Thoracic aorta (tissue), 2 donors: Measurements from ENCODE around the gene CNTN4. TPM values are rescaled to one million over a fixed set of nuclear protein-coding genes. Genes with fewer than 3 reads are reported as not detected.

Source experiments
- ATAC-seq: fragments of 150-250 bp; one replicate; pipeline ENCODE4 v1.8.0; 2017; ENCODE audit warnings: low read depth; ENCODE audit not compliant: insufficient number of reproducible peaks, low FRiP score
- DNase-seq: peaks from one replicate; pipeline ENCODE4 v3.0.0-alpha.2; 2020; ENCODE audit warnings: low spot score
- H3K27ac ChIP-seq, 2 donors: fragments of 200-600 bp; sonication (generic); 1 replicate in 1 of 2; 2 replicates in 1 of 2; pipeline ENCODE4 v1.5.1; 2016; ENCODE audit warnings: mild to moderate bottlenecking in 2 of 2, moderate library complexity in 2 of 2
- H3K27me3 ChIP-seq: fragments of 200-600 bp; sonication (generic); replicated peaks from 2 replicates; pipeline ENCODE4 v1.6.0; 2016; ENCODE audit warnings: mild to moderate bottlenecking; ENCODE audit not compliant: insufficient read depth
- H3K36me3 ChIP-seq: fragments of 200-600 bp; sonication (generic); one replicate; pipeline ENCODE4 v1.5.1; 2016
- H3K4me1 ChIP-seq, 2 donors: fragments of 200-600 bp; sonication (generic); 1 replicate in 1 of 2; 2 replicates in 1 of 2; pipeline versions ENCODE4 v1.5.1 to v1.6.0; 2016; ENCODE audit warnings: low read depth in 2 of 2, mild to moderate bottlenecking in 1 of 2; ENCODE audit not compliant: control insufficient read depth in 1 of 2
- H3K4me3 ChIP-seq: fragments of 200-600 bp; sonication (generic); 2 replicates; pipeline ENCODE4 v1.5.1; 2016; ENCODE audit warnings: mild to moderate bottlenecking
- H3K9me3 ChIP-seq: fragments of 200-600 bp; sonication (generic); 2 replicates; pipeline ENCODE4 v1.5.1; 2016
- total RNA-seq, 2 donors: library from RNA; depleted of rRNA; stranded (reverse); fragments of >200 nt; gene quantifications; one replicate each; pipeline versions ENCODE4 v1.1.0 to v1.2.3, GENCODE V29; 2016
- TF ChIP-seq, protein P1 (sequence below): fragments of 200-600 bp; sonication (generic); IDR thresholded peaks from one replicate; pipeline ENCODE4 v1.5.1; 2019; ENCODE audit warnings: antibody characterized with exemption

The CNTN4 gene
- total RNA-seq, 2 donors from 2014 or later, result 103 to 116 TPM

DNA sequence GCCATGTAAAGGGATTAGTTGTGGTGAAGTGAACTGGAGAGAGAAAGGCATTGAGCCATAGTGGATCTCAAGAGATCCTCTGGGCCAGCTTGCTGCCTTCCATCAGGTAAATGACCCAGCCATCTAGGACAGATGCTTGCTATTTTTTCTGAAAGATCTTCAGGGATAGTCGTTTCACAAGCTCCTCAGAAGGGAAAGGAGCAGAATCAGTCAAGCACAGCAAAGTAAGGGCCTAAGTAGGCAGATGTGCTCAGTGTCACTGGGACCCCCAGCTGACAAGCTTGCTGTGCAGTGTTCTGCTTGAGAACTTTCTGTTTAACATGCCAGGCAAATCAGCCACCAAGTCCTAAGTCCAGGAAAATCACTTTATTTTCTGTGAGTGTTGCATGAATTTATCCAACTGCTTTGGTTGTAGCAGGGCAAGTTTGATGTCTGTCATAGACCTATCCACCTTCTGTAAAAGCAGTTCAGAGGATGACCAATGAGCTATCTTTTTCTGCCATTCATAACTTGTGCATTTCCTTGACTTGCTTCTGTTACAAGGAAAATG is 691.7 kb downstream of the CNTN4 start:
- Histone ChIP-seq H3K9me3 (no peaks in the 10 kb centered on the region), H3K4me1 (no peaks in the 10 kb centered on the region), H3K27me3 (no peaks in the 10 kb centered on the region), H3K27ac (no peak overlapping the region), H3K36me3 (no peaks in the 10 kb centered on the region), H3K4me3 (no peak overlapping the region)
- ATAC-seq (no peak), DNase-seq (no peak)
- TF ChIP-seq, protein P1, sequence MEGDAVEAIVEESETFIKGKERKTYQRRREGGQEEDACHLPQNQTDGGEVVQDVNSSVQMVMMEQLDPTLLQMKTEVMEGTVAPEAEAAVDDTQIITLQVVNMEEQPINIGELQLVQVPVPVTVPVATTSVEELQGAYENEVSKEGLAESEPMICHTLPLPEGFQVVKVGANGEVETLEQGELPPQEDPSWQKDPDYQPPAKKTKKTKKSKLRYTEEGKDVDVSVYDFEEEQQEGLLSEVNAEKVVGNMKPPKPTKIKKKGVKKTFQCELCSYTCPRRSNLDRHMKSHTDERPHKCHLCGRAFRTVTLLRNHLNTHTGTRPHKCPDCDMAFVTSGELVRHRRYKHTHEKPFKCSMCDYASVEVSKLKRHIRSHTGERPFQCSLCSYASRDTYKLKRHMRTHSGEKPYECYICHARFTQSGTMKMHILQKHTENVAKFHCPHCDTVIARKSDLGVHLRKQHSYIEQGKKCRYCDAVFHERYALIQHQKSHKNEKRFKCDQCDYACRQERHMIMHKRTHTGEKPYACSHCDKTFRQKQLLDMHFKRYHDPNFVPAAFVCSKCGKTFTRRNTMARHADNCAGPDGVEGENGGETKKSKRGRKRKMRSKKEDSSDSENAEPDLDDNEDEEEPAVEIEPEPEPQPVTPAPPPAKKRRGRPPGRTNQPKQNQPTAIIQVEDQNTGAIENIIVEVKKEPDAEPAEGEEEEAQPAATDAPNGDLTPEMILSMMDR, result no peak

DNA sequence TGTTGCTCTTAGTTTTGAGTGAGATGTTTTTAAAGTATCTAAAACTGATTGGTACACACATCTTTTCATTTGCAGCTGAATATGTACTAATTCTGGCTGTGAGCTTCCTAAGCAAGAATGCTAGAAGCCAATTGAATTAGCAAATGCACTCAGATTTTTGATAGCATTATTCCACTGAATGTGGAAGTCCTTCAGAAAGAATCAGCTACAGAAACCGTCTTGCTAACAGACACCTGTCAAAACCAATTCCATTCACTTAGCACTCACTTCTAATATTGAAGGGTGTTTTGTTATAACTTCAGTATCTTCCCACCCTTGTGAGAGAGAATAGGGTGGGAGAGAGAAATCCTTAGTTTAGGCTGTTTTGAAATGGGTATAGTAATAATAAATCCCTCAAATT is 693.8 kb downstream of the CNTN4 start:
- ATAC-seq (no peak), DNase-seq (no peak)
- no peak overlapping the region for H3K27ac ChIP-seq
- H3K4me1 ChIP-seq, result peaks cover 0 to 5% of the 10 kb centered on the region in 2 donors
- H3K36me3 ChIP-seq, result no peaks in the 10 kb centered on the region
- no peak overlapping the region for H3K4me3 ChIP-seq
- TF ChIP-seq, protein P1, result no peak
- no peaks in the 10 kb centered on the region for H3K9me3 ChIP-seq
- no peaks in the 10 kb centered on the region for H3K27me3 ChIP-seq

DNA sequence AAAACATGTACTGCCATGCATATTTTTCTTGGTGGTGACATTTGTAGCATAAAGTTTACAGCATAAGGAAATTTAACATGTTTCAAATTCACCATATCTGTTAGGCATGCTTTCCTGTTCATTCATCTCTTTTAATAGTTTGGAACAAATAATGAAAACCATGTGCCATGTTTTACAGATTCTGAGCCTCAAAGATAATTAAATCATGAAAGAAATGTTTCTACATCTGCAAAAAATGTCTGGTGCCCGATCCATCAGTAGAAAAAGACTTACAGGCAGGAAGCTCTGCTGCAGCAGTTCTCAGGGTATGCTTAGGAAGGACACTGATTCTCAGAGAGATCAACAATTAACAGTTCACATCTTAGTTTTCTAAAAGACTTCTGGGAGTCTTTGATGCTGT is 695.3 kb downstream of the CNTN4 start:
- TF ChIP-seq, protein P1, result no peak
- no peak for DNase-seq

DNA sequence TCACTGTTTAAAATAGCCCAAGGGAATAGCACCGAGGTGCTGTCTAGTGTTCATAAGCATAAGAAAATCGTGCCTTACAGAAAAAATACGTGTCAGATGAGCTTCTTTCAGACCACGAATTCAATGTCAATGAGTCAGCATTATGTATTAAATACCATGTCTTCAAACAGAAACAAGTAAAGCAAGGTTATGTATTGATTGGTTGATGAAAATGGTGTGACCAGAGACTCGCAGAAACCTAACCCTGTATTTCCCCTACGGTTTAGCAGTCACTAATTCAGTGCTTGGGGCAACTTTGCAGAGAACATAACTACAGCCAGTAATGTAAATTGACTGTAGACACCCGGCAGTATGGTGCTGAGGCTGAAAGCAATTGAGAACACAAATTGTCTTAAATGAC is 703.8 kb downstream of the CNTN4 start:
- Histone ChIP-seq H3K27ac (no peak overlapping the region), H3K36me3 (no peaks in the 10 kb centered on the region), H3K4me3 (no peak overlapping the region), H3K27me3 (no peaks in the 10 kb centered on the region), H3K9me3 (no peaks in the 10 kb centered on the region), H3K4me1 (peaks cover 0 to 8% of the 10 kb centered on the region in 2 donors)
- ATAC-seq (no peak), DNase-seq (no peak)
- TF ChIP-seq, protein P1, result no peak

More for the DNA sequence above, 695.3 kb downstream of the CNTN4 start:
- peaks cover 0 to 5% of the 10 kb centered on the region in 2 donors for H3K4me1 ChIP-seq
- H3K27ac ChIP-seq, result no peak overlapping the region
- ATAC-seq, result no peak
- no peaks in the 10 kb centered on the region for H3K9me3 ChIP-seq
- no peaks in the 10 kb centered on the region for H3K27me3 ChIP-seq
- H3K36me3 ChIP-seq, result no peaks in the 10 kb centered on the region
- no peak overlapping the region for H3K4me3 ChIP-seq

DNA sequence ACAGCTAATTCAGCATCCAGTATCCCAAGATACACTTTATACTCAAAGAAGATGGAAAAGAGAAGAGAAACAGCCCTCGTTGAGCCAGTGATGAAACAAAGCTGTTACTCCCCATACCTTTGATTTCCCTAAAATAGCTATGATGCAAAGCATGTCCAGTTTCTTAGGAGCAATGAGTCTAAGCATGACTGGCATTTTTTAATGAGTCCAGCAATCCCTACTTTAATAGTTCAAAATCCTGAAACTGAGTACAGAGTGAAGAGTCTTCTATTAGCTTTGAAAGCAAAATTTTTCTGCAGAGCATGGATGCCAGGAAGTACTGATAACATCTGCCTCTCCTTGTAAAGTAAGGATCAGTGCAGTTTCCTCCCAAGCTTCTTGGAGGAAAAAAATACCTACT is 708.8 kb downstream of the CNTN4 start:
- ATAC-seq (no peak), DNase-seq (no peak)
- Histone ChIP-seq H3K9me3 (no peaks in the 10 kb centered on the region), H3K27me3 (no peaks in the 10 kb centered on the region), H3K4me1 (peaks cover 0 to 8% of the 10 kb centered on the region in 2 donors), H3K4me3 (no peak overlapping the region), H3K36me3 (no peaks in the 10 kb centered on the region), H3K27ac (no peak overlapping the region)
- TF ChIP-seq, protein P1, result no peak
